Neuronal stem cell (in vitro differentiated cells): ENCODE data around the gene ELMO1.

ENCODE experiments used
- DNase-seq: peaks from one replicate; pipeline ENCODE4 v3.0.0-alpha.2; 2013; ENCODE audit warnings: low spot score
- H2AFZ ChIP-seq: one replicate; pipeline ENCODE4 v1.6.1; 2013; ENCODE audit warnings: mild to moderate bottlenecking, low read length, inconsistent platforms
- H2AK5ac ChIP-seq: 2 replicates; pipeline ENCODE4 v1.6.1; 2013; ENCODE audit warnings: low read depth, mild to moderate bottlenecking, inconsistent platforms, low read length, moderate library complexity, mixed read lengths
- H2BK120ac ChIP-seq: 2 replicates; pipeline ENCODE4 v1.6.1; 2013; ENCODE audit warnings: low read depth, mild to moderate bottlenecking, inconsistent platforms, low read length, moderate library complexity, mixed read lengths
- H2BK12ac ChIP-seq: one replicate; pipeline ENCODE4 v1.6.1; 2013; ENCODE audit warnings: low read length, inconsistent platforms
- H2BK15ac ChIP-seq: 2 replicates; pipeline ENCODE4 v1.6.1; 2013; ENCODE audit warnings: mild to moderate bottlenecking, low read length, inconsistent platforms, mixed read lengths
- H2BK5ac ChIP-seq: one replicate; pipeline ENCODE4 v1.6.1; 2013; ENCODE audit warnings: inconsistent platforms, mild to moderate bottlenecking, low read length, moderate library complexity
- H3K14ac ChIP-seq: one replicate; pipeline ENCODE4 v1.6.1; 2013; ENCODE audit warnings: low read length, inconsistent platforms
- H3K18ac ChIP-seq: 2 replicates; pipeline ENCODE4 v1.6.1; 2013; ENCODE audit warnings: low read length, inconsistent platforms
- H3K23ac ChIP-seq: 2 replicates; pipeline ENCODE4 v1.6.1; 2013; ENCODE audit warnings: low read depth, mild to moderate bottlenecking, mixed read lengths, low read length, inconsistent platforms; ENCODE audit not compliant: poor library complexity
- H3K27ac ChIP-seq: replicated peaks from 3 replicates; pipeline ENCODE4 v1.5.1; 2013; ENCODE audit warnings: low read length, inconsistent platforms
- H3K27me3 ChIP-seq, 3 experiments: 2 replicates each; pipeline ENCODE4 v1.6.1; 2013; ENCODE audit warnings: low read length in 3 of 3, mild to moderate bottlenecking in 2 of 3, inconsistent platforms in 1 of 3, low read depth in 1 of 3, mixed read lengths in 1 of 3, moderate library complexity in 1 of 3; ENCODE audit not compliant: control insufficient read depth in 3 of 3, insufficient read depth in 3 of 3
- H3K36me3 ChIP-seq, 2 donors: replicated peaks in 1 of 2; 2 replicates each; pipeline ENCODE4 v1.6.1; 2013; ENCODE audit warnings: low read length in 2 of 2; ENCODE audit not compliant: control insufficient read depth in 2 of 2, insufficient read depth in 2 of 2
- H3K4ac ChIP-seq: 2 replicates; pipeline ENCODE4 v1.6.1; 2013; ENCODE audit warnings: inconsistent platforms, mild to moderate bottlenecking, low read length, moderate library complexity
- H3K4me1 ChIP-seq, 2 donors: 1 replicate in 1 of 2; 2 replicates in 1 of 2; pipeline ENCODE4 v1.6.1; 2013; ENCODE audit warnings: low read length in 2 of 2, low read depth in 1 of 2; ENCODE audit not compliant: control insufficient read depth in 2 of 2, insufficient read depth in 1 of 2
- H3K4me2 ChIP-seq: one replicate; pipeline ENCODE4 v1.6.1; 2013; ENCODE audit warnings: mild to moderate bottlenecking, low read length, inconsistent platforms; ENCODE audit not compliant: insufficient read depth, poor library complexity, severe bottlenecking
- H3K4me3 ChIP-seq, 2 donors: 2 replicates each; pipeline ENCODE4 v1.5.1; 2013; ENCODE audit warnings: low read length in 2 of 2, mild to moderate bottlenecking in 2 of 2, inconsistent platforms in 1 of 2, moderate library complexity in 1 of 2
- H3K79me1 ChIP-seq: one replicate; pipeline ENCODE4 v1.6.1; 2013; ENCODE audit warnings: low read depth, mild to moderate bottlenecking, inconsistent platforms, low read length, moderate library complexity
- H3K9ac ChIP-seq: one replicate; pipeline ENCODE4 v1.6.1; 2013; ENCODE audit warnings: mild to moderate bottlenecking, low read depth, low read length, inconsistent platforms; ENCODE audit not compliant: poor library complexity
- H3K9me3 ChIP-seq, 2 donors: replicated peaks in 1 of 2; 2 replicates each; pipeline versions ENCODE3 to v1.6.1; 2013; ENCODE audit warnings: low read length in 2 of 2, mild to moderate bottlenecking in 2 of 2, inconsistent platforms in 1 of 2, low read depth in 1 of 2, mixed read lengths in 1 of 2, moderate library complexity in 1 of 2; ENCODE audit not compliant: control insufficient read depth in 2 of 2, insufficient read depth in 1 of 2
- H4K8ac ChIP-seq: one replicate; pipeline ENCODE4 v1.6.1; 2013; ENCODE audit warnings: low read depth, mild to moderate bottlenecking, inconsistent platforms, low read length, moderate library complexity
- H4K91ac ChIP-seq: one replicate; pipeline ENCODE4 v1.6.1; 2013; ENCODE audit warnings: low read length, low read depth, mild to moderate bottlenecking, inconsistent platforms; ENCODE audit not compliant: poor library complexity
- WGBS, 2 donors: extraction: QIAGEN DNeasy Blood & Tissue Kit; methylation state at CpG; one replicate each; pipeline ENCODE4 v1.1.7; 2013; ENCODE audit warnings: missing lambda C conversion rate in 2 of 2, mixed read lengths in 1 of 2; ENCODE audit not compliant: insufficient read length in 2 of 2, insufficient replicate concordance in 1 of 2; ENCODE audit errors: extremely low coverage in 2 of 2; 5-methylcytosine and 5-hydroxymethylcytosine counted together

ELMO1 gene

GRCh38 chr7:37041461-37041860 is 407.2 kb downstream of the ELMO1 start:
- WGBS, 2 donors: no CpG with 5 or more reads among the region's 8 CpGs
- Histone ChIP-seq H2BK120ac (no peak overlapping the region), H3K27ac (no peak overlapping the region), H2AK5ac (no peak overlapping the region), H2BK5ac (no peak overlapping the region), H3K4me1 (peaks cover 3 to 4% of the 10 kb centered on the region in 2 donors), H2BK15ac (no peak overlapping the region), H2BK12ac (no peak overlapping the region), H4K91ac (no peak overlapping the region), H3K27me3 (no peaks in the 10 kb centered on the region), H3K14ac (no peak overlapping the region), H3K36me3 (no peaks in the 10 kb centered on the region), H3K4ac (no peak overlapping the region), H3K79me1 (no peaks in the 10 kb centered on the region), H3K4me3 (no peak overlapping the region), H2AFZ (no peak overlapping the region), H3K23ac (no peak overlapping the region), H3K9ac (no peak overlapping the region), H3K18ac (no peak overlapping the region), H3K4me2 (no peak overlapping the region), H3K9me3 (peaks cover 1 to 4% of the 10 kb centered on the region in 2 donors), H4K8ac (no peak overlapping the region)
- DNase-seq: no peak

DNA sequence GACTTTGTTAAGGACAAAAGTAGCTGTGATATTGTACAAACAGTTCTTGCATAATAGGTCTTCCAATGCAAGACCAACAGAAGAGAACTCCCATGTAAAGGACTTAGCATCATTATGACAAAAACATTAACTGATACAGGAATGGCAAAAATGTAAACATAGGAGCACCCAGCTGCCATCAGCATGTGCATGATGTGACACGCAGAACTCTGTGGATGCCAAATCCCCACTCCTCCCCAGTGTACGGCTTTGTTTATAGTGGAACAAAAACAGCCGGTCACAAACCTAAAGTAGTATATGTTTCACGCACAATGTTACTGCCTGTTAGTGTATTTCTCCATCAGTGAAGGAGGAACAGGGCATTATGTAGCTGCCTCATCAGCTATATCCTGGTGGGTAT is 408.3 kb downstream of the ELMO1 start:
- H3K4me1 ChIP-seq: peaks cover 0 to 2% of the 10 kb centered on the region in 2 donors
- no CpG with 5 or more reads among the region's 4 CpGs for WGBS, 2 donors
- no peak overlapping the region for H3K4me2 ChIP-seq
- no peak overlapping the region for H3K14ac ChIP-seq
- H3K9me3 ChIP-seq: peaks cover 1 to 4% of the 10 kb centered on the region in 2 donors
- no peak overlapping the region for H2BK12ac ChIP-seq
- DNase-seq: no peak
- no peaks in the 10 kb centered on the region for H3K36me3 ChIP-seq
- no peak overlapping the region for H3K27ac ChIP-seq
- no peak overlapping the region for H2BK120ac ChIP-seq
- no peak overlapping the region for H2AK5ac ChIP-seq
- no peak overlapping the region for H2BK5ac ChIP-seq
- H4K91ac ChIP-seq: no peak overlapping the region
- H2BK15ac ChIP-seq: no peak overlapping the region
- no peak overlapping the region for H3K4me3 ChIP-seq
- no peaks in the 10 kb centered on the region for H3K79me1 ChIP-seq
- no peak overlapping the region for H3K18ac ChIP-seq
- no peak overlapping the region for H3K4ac ChIP-seq
- no peak overlapping the region for H4K8ac ChIP-seq
- H3K23ac ChIP-seq: no peak overlapping the region
- H3K27me3 ChIP-seq: no peaks in the 10 kb centered on the region
- no peak overlapping the region for H2AFZ ChIP-seq
- H3K9ac ChIP-seq: no peak overlapping the region

DNA sequence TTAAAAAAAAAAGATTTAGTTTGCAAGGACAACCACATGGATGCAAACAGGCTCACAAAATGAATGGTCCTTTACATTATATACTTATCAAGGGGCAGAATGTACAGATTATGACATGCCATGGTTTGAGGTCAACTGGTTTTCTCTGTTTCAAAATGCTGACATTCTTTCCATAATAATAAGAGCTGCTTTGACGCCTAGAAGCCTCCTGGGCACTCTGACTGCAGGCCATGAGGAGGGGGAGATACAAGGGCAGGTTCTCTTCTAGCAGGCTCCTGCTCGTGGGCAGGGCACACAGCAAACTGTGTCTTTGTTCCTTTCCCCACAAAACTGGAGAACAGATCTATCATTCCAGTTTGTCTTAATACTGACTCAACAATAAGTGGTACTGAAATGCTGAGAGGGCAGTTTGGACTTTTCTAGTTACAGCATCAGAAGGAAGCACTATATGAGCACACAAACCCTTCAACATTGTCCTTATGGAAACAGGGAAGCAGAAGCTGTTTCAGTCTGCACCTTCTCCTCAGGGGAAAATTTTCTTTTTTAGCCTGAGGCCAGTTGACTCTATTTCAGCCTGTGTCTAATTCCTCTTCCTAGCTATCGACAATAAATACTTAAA is 409.4 kb downstream of the ELMO1 start:
- H3K14ac ChIP-seq: no peak overlapping the region
- no peak overlapping the region for H2AK5ac ChIP-seq
- H3K9me3 ChIP-seq: peaks cover 1 to 7% of the 10 kb centered on the region in 2 donors
- H2BK120ac ChIP-seq: no peak overlapping the region
- no peak overlapping the region for H3K4ac ChIP-seq
- no peak overlapping the region for H3K9ac ChIP-seq
- no peak overlapping the region for H2BK12ac ChIP-seq
- no peak overlapping the region for H3K4me3 ChIP-seq
- no peak overlapping the region for H3K27ac ChIP-seq
- H4K8ac ChIP-seq: no peak overlapping the region
- H3K23ac ChIP-seq: no peak overlapping the region
- no peak overlapping the region for H2AFZ ChIP-seq
- no peak overlapping the region for H3K18ac ChIP-seq
- H3K4me2 ChIP-seq: no peak overlapping the region
- H4K91ac ChIP-seq: no peak overlapping the region
- no peak overlapping the region for H2BK15ac ChIP-seq
- H3K79me1 ChIP-seq: no peaks in the 10 kb centered on the region
- no peak overlapping the region for H2BK5ac ChIP-seq
- peaks cover 0 to 2% of the 10 kb centered on the region in 2 donors for H3K4me1 ChIP-seq
- DNase-seq: no peak
- WGBS, 2 donors: no CpG with 5 or more reads among the region's 3 CpGs
- H3K36me3 ChIP-seq: no peaks in the 10 kb centered on the region
- H3K27me3 ChIP-seq: no peaks in the 10 kb centered on the region

GRCh38 chr7:37038706-37039105 is 410.0 kb downstream of the ELMO1 start:
- H3K27ac ChIP-seq: no peak overlapping the region
- H4K91ac ChIP-seq: no peak overlapping the region
- H3K4me1 ChIP-seq: peaks cover 2 to 5% of the 10 kb centered on the region in 2 donors
- no peak overlapping the region for H3K23ac ChIP-seq
- no peak overlapping the region for H2AFZ ChIP-seq
- H3K27me3 ChIP-seq: no peaks in the 10 kb centered on the region
- no peak overlapping the region for H3K4ac ChIP-seq
- H4K8ac ChIP-seq: no peak overlapping the region
- no peak overlapping the region for H3K4me3 ChIP-seq
- H3K9ac ChIP-seq: no peak overlapping the region
- peaks cover 1 to 7% of the 10 kb centered on the region in 2 donors for H3K9me3 ChIP-seq
- H2BK5ac ChIP-seq: no peak overlapping the region
- no peak overlapping the region for H3K14ac ChIP-seq
- no peak overlapping the region for H3K4me2 ChIP-seq
- no peaks in the 10 kb centered on the region for H3K36me3 ChIP-seq
- H2AK5ac ChIP-seq: no peak overlapping the region
- H3K18ac ChIP-seq: no peak overlapping the region
- no peaks in the 10 kb centered on the region for H3K79me1 ChIP-seq
- no peak overlapping the region for H2BK120ac ChIP-seq
- no peak for DNase-seq
- no peak overlapping the region for H2BK12ac ChIP-seq
- H2BK15ac ChIP-seq: no peak overlapping the region
